Subcutaneous abdominal adipose tissue (tissue), 5 donors: ENCODE results near the gene SEMA3B.
"Not testable (repeated sequence)": the region's sequence is repeated elsewhere in the genome, so short reads cannot be mapped to it uniquely, and the experiment has no call there.

ENCODE experiments used
- H3K27ac ChIP-seq: one replicate; pipeline ENCODE4 v1.7.0; 2013; ENCODE audit warnings: low read depth, mild to moderate bottlenecking, inconsistent platforms, low read length, moderate library complexity
- H3K27me3 ChIP-seq, 5 donors: one replicate each; pipeline ENCODE4 v1.7.0; 2013; ENCODE audit warnings: low read length in 5 of 5, inconsistent platforms in 1 of 5; ENCODE audit not compliant: control insufficient read depth in 5 of 5, insufficient read depth in 4 of 5
- H3K36me3 ChIP-seq, 5 donors: one replicate each; pipeline ENCODE4 v1.7.0; 2013; ENCODE audit warnings: low read length in 5 of 5; ENCODE audit not compliant: control insufficient read depth in 5 of 5, insufficient read depth in 5 of 5
- H3K4me1 ChIP-seq, 5 donors: one replicate each; pipeline ENCODE4 v1.7.0; 2013; ENCODE audit warnings: low read length in 5 of 5, mild to moderate bottlenecking in 3 of 5, moderate library complexity in 1 of 5; ENCODE audit not compliant: control insufficient read depth in 5 of 5, insufficient read depth in 5 of 5
- H3K4me3 ChIP-seq, 5 donors: one replicate each; pipeline ENCODE4 v1.7.0; 2013; ENCODE audit warnings: low read length in 5 of 5, low read depth in 1 of 5
- H3K9ac ChIP-seq, 5 donors: one replicate each; pipeline ENCODE4 v1.7.0; 2013; ENCODE audit warnings: low read length in 5 of 5, mild to moderate bottlenecking in 4 of 5, moderate library complexity in 3 of 5
- H3K9me3 ChIP-seq, 5 donors: one replicate each; pipeline ENCODE4 v1.7.0; 2013; ENCODE audit warnings: low read length in 5 of 5; ENCODE audit not compliant: control insufficient read depth in 5 of 5
- donor health status: healthy.
- donor health status: healthy.
- donor health status: healthy.
- donor health status: healthy.
- donor health status: healthy.

Gene SEMA3B

DNA sequence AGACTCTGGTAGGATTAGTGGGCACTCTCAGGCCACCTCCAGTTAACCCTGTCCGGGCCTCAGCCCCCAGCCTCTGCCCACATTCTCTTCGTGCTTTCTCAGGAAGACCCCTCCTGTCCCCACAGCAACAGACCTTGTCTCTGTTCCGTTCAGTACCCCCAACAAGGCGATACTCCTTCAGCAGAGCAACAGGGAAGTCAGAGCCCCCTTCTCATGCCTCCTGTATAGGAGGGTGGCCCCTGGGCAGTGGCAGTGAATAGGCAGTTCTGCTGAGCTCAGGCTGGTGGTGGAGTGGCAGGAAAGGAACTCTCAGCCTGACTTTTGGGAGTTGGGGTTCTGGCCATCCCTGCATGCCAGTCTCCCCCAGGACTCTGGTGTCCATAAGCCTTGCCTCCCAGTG, 513 bp downstream of the SEMA3B start:
- H3K27me3 ChIP-seq = peaks cover 0 to 3% (median 0%) of the 10 kb centered on the region in 5 donors
- peaks cover 20 to 92% (median 81%) of the 10 kb centered on the region in 5 donors for H3K4me1 ChIP-seq
- H3K9ac ChIP-seq = peak overlapping the region in 3 of 5 donors; percentile 12 to 64 (median 42)
- no peaks in the 10 kb centered on the region for H3K9me3 ChIP-seq
- peak overlapping the region in 4 of 5 donors; percentile 8 to 74 (median 24) for H3K4me3 ChIP-seq
- H3K27ac ChIP-seq = peak overlapping the region; percentile 83
- no peaks in the 10 kb centered on the region for H3K36me3 ChIP-seq

DNA sequence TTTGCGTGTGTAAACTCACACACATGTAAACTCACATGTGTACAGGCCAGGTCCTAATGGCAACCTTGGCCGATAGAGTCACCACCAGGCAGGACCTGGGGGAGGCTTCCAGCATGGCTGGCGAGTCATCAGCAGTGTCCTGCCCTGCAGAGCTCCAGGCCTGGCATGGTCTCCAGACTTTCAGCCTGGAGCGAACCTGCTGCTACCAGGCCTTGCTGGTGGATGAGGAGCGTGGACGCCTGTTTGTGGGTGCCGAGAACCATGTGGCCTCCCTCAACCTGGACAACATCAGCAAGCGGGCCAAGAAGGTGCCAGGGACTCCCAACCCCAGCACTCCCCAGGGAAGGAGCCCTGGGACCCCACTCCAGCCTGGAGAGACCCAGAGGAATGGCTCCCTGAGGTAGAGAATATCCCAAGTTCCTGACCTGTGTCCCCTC, 1.0 kb downstream of the SEMA3B start:
- H3K4me1 ChIP-seq = peaks cover 20 to 88% (median 77%) of the 10 kb centered on the region in 5 donors
- H3K9ac ChIP-seq = no peak overlapping the region
- H3K27ac ChIP-seq = peak overlapping the region; percentile 83
- no peaks in the 10 kb centered on the region for H3K36me3 ChIP-seq
- H3K4me3 ChIP-seq = peak overlapping the region in 3 of 5 donors; percentile 8 to 74 (median 39)
- H3K9me3 ChIP-seq = no peaks in the 10 kb centered on the region
- H3K27me3 ChIP-seq = peaks cover 0 to 5% (median 0%) of the 10 kb centered on the region in 5 donors

DNA sequence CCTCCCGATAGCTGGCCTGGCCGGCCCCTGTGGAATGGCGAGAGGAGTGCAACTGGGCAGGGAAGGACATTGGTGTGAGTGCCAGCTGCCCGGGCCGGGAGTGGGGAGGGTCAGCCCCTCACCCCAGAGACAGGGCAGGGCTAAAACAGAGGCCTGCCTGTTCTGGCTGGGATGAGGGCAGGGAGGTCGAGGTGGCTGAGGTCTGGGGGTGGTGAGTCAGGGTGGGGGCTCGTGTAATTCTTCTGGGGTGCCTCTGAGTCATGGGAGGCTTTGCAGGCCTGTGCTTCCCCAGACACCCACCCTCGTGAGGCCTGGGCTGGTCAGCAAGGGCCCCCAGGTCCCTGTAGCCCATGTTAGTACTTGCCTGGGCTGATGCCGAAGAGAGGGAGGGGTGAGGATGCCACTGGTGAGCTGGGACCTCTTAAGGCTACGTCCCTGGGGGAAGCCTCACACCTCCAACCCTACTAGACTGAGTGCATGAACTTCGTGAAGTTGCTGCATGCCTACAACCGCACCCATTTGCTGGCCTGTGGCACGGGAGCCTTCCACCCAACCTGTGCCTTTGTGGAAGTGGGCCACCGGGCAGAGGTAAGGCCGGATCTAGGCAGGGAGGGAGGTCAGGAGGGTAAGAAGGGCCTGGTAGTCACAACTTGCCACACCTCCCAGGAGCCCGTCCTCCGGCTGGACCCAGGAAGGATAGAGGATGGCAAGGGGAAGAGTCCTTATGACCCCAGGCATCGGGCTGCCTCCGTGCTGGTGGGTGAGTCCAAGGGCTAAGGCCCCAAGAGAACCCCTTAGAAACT, 1.7 kb downstream of the SEMA3B start:
- H3K9me3 ChIP-seq = no peaks in the 10 kb centered on the region
- peak overlapping the region; percentile 83 for H3K27ac ChIP-seq
- peak overlapping the region in 1 of 5 donors; percentile 8 for H3K4me3 ChIP-seq
- H3K36me3 ChIP-seq = no peaks in the 10 kb centered on the region
- H3K4me1 ChIP-seq = peaks cover 20 to 86% (median 77%) of the 10 kb centered on the region in 5 donors
- H3K27me3 ChIP-seq = peaks cover 0 to 9% (median 0%) of the 10 kb centered on the region in 5 donors
- H3K9ac ChIP-seq = peak overlapping the region in 1 of 5 donors; percentile 27

DNA sequence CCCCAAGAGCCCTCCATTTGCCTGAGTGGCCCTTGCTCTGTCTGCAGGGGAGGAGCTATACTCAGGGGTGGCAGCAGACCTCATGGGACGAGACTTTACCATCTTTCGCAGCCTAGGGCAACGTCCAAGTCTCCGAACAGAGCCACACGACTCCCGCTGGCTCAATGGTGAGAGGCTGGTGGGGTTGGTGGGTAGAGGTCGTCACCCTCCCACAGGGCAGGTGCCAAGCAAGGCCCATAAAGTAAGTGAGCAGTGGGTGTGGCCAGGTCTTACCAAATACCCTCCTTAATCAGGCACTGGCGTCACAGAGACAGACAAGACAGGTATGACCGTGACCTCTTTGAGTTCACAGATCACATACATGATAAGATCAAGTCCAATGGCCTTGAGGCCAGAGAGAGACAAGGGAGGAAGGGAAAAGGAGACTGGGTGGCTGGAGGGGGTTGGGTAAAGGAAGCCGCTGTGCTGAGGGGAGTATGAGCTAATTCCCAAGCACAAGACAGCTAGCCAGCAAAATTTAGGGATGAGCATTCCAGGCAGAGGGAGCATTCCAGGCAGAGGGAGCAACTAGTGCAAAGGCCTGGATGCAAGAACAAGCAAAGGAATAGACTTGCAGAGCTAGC, 2.5 kb downstream of the SEMA3B start:
- H3K9me3 ChIP-seq = no peaks in the 10 kb centered on the region
- peak overlapping the region; percentile 50 for H3K27ac ChIP-seq
- H3K36me3 ChIP-seq = no peaks in the 10 kb centered on the region
- peak overlapping the region in 2 of 5 donors; percentile 4 to 18 for H3K9ac ChIP-seq
- peaks cover 0 to 10% (median 5%) of the 10 kb centered on the region in 5 donors for H3K27me3 ChIP-seq
- peaks cover 16 to 81% (median 69%) of the 10 kb centered on the region in 5 donors for H3K4me1 ChIP-seq
- no peak overlapping the region for H3K4me3 ChIP-seq

DNA sequence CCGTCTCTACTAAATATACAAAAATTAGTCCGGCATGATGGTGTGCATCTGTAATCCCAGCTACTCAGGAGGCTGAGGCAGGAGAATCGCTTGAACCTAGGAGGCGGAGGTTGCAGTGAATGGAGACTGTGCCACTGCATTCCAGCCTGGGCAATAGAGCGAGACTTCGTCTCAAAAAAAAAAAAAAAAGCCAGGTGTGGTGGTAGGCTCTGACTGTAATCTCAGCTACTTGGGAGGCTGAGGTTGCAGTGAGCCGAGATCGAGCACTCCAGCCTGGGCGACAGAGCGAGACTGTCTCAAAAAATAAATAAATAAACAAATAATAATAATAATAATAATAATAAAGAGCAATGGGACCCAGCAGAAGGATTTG, 3.6 kb downstream of the SEMA3B start:
- not testable (repeated sequence) for H3K9me3 ChIP-seq, H3K4me3 ChIP-seq, H3K36me3 ChIP-seq, H3K27ac ChIP-seq, H3K9ac ChIP-seq
- H3K4me1 ChIP-seq = peaks cover 13 to 71% (median 61%) of the 10 kb centered on the region in 5 donors
- peaks cover 0 to 11% (median 3%) of the 10 kb centered on the region in 5 donors for H3K27me3 ChIP-seq

DNA sequence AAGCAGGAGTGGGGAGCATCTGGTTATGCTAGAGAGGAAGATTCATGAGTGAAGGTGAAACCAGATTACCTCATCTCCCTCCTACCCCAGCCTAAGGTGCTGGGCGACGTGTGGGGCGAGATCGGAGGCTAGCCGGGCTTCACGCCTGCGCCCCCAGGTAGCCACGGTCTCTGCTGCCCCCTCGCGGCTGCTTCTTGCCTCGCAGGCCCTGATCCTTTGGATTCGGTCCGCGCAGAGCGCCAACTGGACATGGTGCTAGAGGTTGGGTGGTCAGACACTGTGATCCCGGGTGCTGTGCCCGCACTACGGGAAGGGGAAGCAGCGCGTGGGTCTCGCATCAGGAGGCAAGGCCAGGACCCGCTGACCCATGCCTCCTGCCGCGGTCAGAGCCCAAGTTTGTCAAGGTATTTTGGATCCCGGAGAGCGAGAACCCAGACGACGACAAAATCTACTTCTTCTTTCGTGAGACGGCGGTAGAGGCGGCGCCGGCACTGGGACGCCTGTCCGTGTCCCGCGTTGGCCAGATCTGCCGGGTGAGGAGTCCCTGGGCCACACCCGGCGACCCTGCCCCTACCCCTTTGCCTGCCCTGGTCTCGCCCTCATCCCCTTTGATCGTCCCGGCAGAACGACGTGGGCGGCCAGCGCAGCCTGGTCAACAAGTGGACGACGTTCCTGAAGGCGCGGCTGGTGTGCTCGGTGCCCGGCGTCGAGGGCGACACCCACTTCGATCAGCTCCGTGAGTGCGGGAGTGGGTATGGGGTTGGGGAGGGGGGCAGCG, 4.2 kb downstream of the SEMA3B start:
- Histone ChIP-seq H3K36me3 (peaks cover 0 to 5% (median 0%) of the 10 kb centered on the region in 5 donors), H3K4me1 (peaks cover 12 to 65% (median 56%) of the 10 kb centered on the region in 5 donors), H3K9ac (peak overlapping the region in 3 of 5 donors; percentile 42 to 53 (median 44)), H3K4me3 (peak overlapping the region in 4 of 5 donors; percentile 30 to 65 (median 62)), H3K9me3 (no peaks in the 10 kb centered on the region), H3K27ac (no peak overlapping the region), H3K27me3 (peaks cover 0 to 9% (median 3%) of the 10 kb centered on the region in 5 donors)

DNA sequence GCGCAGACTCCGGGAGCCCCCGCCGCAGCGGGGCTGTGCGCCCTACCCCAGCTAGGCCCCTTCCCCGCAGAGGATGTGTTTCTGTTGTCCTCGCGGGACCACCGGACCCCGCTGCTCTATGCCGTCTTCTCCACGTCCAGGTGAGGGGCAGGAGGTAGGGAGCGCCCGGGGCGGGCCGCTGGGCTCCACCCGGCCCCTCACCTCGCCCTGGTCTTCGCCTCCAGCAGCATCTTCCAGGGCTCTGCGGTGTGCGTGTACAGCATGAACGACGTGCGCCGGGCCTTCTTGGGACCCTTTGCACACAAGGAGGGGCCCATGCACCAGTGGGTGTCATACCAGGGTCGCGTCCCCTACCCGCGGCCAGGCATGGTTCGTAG, 4.7 kb downstream of the SEMA3B start:
- H3K4me3 ChIP-seq = no peak overlapping the region
- peaks cover 6 to 59% (median 50%) of the 10 kb centered on the region in 5 donors for H3K4me1 ChIP-seq

DNA sequence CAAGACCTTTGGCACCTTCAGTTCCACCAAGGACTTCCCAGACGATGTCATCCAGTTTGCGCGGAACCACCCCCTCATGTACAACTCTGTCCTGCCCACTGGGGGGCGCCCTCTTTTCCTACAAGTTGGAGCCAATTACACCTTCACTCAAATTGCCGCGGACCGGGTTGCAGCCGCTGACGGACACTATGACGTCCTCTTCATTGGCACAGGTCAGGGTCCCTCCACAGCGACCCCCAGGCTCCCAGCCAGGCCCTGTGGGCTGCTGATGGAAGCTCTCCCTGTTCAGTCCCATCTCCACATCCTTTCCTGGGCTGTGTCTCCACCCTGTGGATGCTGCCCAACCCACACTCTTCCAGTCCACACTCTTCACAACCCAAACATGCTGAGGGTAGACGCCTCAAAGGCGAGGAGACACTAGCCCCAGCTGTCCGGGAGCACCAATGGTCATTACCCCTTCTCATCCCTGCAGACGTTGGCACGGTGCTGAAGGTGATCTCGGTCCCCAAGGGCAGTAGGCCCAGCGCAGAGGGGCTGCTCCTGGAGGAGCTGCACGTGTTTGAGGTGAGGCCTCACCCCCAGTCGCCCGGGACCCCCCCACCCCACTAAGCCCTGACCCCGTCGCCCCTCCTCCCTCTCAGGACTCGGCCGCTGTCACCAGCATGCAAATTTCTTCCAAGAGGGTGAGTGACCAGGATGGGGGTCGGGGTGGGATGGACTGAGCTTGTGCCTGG, 5.6 kb downstream of the SEMA3B start:
- Histone ChIP-seq H3K36me3 (peaks cover 0 to 5% (median 0%) of the 10 kb centered on the region in 5 donors), H3K27ac (no peak overlapping the region), H3K4me3 (no peak overlapping the region), H3K27me3 (peaks cover 0 to 9% (median 3%) of the 10 kb centered on the region in 5 donors), H3K4me1 (peaks cover 5 to 50% (median 45%) of the 10 kb centered on the region in 5 donors), H3K9ac (no peak overlapping the region), H3K9me3 (no peaks in the 10 kb centered on the region)

More for the DNA sequence above, 4.7 kb downstream of the SEMA3B start:
- Histone ChIP-seq H3K9ac (no peak overlapping the region), H3K27ac (no peak overlapping the region), H3K36me3 (peaks cover 0 to 5% (median 0%) of the 10 kb centered on the region in 5 donors), H3K9me3 (no peaks in the 10 kb centered on the region), H3K27me3 (peaks cover 0 to 9% (median 3%) of the 10 kb centered on the region in 5 donors)
